ENCODE results near the gene LNX1.
"Not testable (repeated sequence)": the region's sequence is repeated elsewhere in the genome, so short reads cannot be mapped to it uniquely, and the experiment has no call there.

Gene LNX1

DNA sequence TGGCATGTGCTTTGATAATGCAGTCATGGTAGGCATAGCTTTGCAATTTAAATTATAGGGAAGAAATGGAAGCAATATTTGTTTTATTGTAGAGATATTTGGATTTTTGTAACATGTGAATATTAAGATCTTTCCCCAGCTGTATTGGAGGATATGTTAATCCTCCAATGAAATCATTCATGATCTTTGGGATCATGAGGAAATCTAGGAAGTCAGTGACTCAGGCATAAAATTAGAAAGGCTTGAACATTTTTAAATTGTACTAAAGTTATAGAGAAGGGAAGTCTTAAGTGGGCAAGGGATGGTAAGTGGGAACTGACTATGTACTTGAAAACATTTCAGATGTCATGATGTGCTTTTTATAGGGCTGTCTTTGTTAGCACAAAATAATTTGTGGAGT is 167.0 kb downstream of the LNX1 start:
- DNase-seq (ENCODE audit: low spot score in 2 of 2) = no peak
- no peaks in the 10 kb centered on the region for H3K4me1 ChIP-seq
- H3K4me3 ChIP-seq = no peak overlapping the region
- H3K36me3 ChIP-seq (replicated peaks) = peaks cover 19% of the 10 kb centered on the region
- no peaks in the 10 kb centered on the region for H3K27me3 ChIP-seq (ENCODE audit: low read depth)
- H3K9me3 ChIP-seq = no peaks in the 10 kb centered on the region
- in situ Hi-C loops (cut with MboI; ENCODE audit: low sequenced_read_pairs) = no loop called here

DNA sequence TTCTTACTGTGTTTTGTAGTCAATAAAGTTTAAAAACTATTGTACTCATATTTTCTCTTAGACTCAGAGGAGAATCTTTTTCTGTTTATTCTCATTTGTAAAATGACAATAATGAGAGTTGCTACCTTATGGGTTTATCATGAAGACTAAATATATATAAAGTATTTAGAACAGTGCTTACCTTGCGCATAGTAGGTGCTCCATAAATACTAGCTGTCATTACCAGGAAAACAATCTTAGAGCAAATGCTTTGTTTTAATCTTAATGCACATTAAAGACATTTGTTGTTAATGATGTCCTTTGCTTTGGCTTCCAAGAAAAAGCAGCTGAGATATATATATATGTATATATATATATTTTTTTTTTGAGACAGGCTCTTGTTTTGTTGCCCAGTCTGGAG is 168.9 kb downstream of the LNX1 start:
- Histone ChIP-seq H3K4me3 (no peak overlapping the region), H3K4me1 (no peaks in the 10 kb centered on the region), H3K36me3 (replicated peaks) (peaks cover 10% of the 10 kb centered on the region), H3K27me3 (ENCODE audit: low read depth) (no peaks in the 10 kb centered on the region), H3K9me3 (no peaks in the 10 kb centered on the region)
- DNase-seq (ENCODE audit: low spot score in 2 of 2) = no peak
- in situ Hi-C loops (cut with MboI; ENCODE audit: low sequenced_read_pairs) = no loop called here

DNA sequence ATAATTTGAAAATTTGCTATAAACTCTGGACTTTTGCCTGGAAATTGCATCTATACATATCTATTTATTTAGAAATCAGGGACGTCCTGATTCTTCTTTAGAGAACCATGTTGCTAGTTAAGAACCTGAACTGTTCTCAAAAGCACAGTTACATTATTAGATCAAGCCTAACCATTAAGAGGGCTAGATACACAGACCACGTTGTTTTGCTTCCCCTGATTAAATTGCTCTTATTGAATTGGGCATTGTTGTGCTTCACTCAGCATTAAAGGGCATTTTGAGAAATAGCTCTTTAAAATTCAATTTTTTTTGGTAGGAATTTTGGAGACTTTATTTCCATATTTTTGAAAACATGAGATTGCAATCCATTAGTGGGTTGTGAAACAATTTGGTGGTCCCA is 169.5 kb downstream of the LNX1 start:
- Histone ChIP-seq H3K4me3 (no peak overlapping the region), H3K36me3 (replicated peaks) (peaks cover 5% of the 10 kb centered on the region), H3K27me3 (ENCODE audit: low read depth) (no peaks in the 10 kb centered on the region), H3K4me1 (no peaks in the 10 kb centered on the region), H3K9me3 (no peaks in the 10 kb centered on the region)
- in situ Hi-C loops (cut with MboI; ENCODE audit: low sequenced_read_pairs) = no loop called here
- no peak for DNase-seq (ENCODE audit: low spot score in 2 of 2)

- Histone ChIP-seq H3K4me3 (no peak overlapping the region), H3K9me3 (no peaks in the 10 kb centered on the region), H3K4me1 (no peaks in the 10 kb centered on the region), H3K36me3 (replicated peaks) (peaks cover 5% of the 10 kb centered on the region), H3K27me3 (ENCODE audit: low read depth) (no peaks in the 10 kb centered on the region)
- in situ Hi-C loops (cut with MboI; ENCODE audit: low sequenced_read_pairs) = no loop called here
- no peak for DNase-seq (ENCODE audit: low spot score in 2 of 2)
These were observed 172.1 kb downstream of the LNX1 start for GRCh38 chr4:53419208-53419607.

- in situ Hi-C loops (cut with MboI; ENCODE audit: low sequenced_read_pairs); H3K4me1 ChIP-seq; H3K27me3 ChIP-seq (ENCODE audit: low read depth); H3K9me3 ChIP-seq; H3K4me3 ChIP-seq; DNase-seq (ENCODE audit: low spot score in 2 of 2); H3K36me3 ChIP-seq (replicated peaks): not testable (repeated sequence)
These were observed 181.8 kb downstream of the LNX1 start for GRCh38 chr4:53409479-53409878.

Data from HAP-1 (cell line).